K562 (cell line): Measurements from ENCODE around the gene LRFN2. TPM values are rescaled to one million over a fixed set of nuclear protein-coding genes. Genes with fewer than 3 reads are reported as not detected.

Source experiments
- ATAC-seq: fragments of 200-7000 bp; cut with Tn5 transposase; 3 replicates; pipeline ENCODE4 v1.9.1; 2020; ENCODE audit warnings: moderate library complexity
- BruUV-seq: library from RNA; stranded (reverse); fragments of 400-500 nt; replicated peaks from 2 replicates; lab custom pipeline; 2021; lab: Mats Ljungman, UMichigan
- CTCF ChIA-PET: fragments of 300-600 bp; formaldehyde crosslinking; extraction: SDS; loops from one replicate; lab custom pipeline; 2021; ENCODE audit warnings: low intra/inter-chr PET ratio; lab: Yijun Ruan, JAX
- POLR2A ChIA-PET: fragments of 300-600, 350-650 bp; sonication (Branson Sonifier 250); formaldehyde crosslinking; extraction: SDS; loops from one replicate; lab custom pipeline; 2021; ENCODE audit warnings: antibody characterized with exemption, inconsistent platforms; lab: Yijun Ruan, JAX
- DNase-seq, 4 experiments: peaks; one replicate each; pipeline versions ENCODE4 v3.0.0 to v3.0.0-alpha.2; 2011 to 2018; ENCODE audit warnings: low spot score in 3 of 4, mixed read lengths in 3 of 4; ENCODE audit errors: extremely low read depth in 1 of 4
- FAIRE-seq: peaks from 2 replicates; lab custom pipeline; 2011; peaks lifted over from hg19 to GRCh38; lab: Jason Lieb, UNC
- H2AFZ ChIP-seq: 2 replicates; pipeline ENCODE4 v1.6.0; 2011; ENCODE audit warnings: low read depth, low read length, control low read depth, inconsistent platforms
- H3K27ac ChIP-seq: fragments of 200-600 bp; 3 replicates; pipeline ENCODE4 v1.8.0; 2011; ENCODE audit warnings: low read depth, mild to moderate bottlenecking, control low read depth, inconsistent platforms, low read length, moderate library complexity, mixed read lengths; ENCODE audit errors: extremely low read depth
- H3K27me3 ChIP-seq, 2 experiments: fragments of 300-600 bp in 1 of 2; 2 replicates in 1 of 2; 3 replicates in 1 of 2; pipeline versions ENCODE4 v1.6.0 to v1.8.0; 2011; ENCODE audit warnings: inconsistent platforms in 2 of 2, low read length in 2 of 2, mild to moderate bottlenecking in 1 of 2, mixed read lengths in 1 of 2, moderate library complexity in 1 of 2; ENCODE audit not compliant: control insufficient read depth in 2 of 2, insufficient read depth in 2 of 2
- H3K36me3 ChIP-seq: fragments of 300-600 bp; 3 replicates; pipeline ENCODE4 v1.8.0; 2011; ENCODE audit warnings: mild to moderate bottlenecking, low read length, inconsistent platforms; ENCODE audit not compliant: control insufficient read depth, insufficient read depth
- H3K4me1 ChIP-seq, 2 experiments: fragments of 200-600 bp in 1 of 2; replicated peaks in 1 of 2; 2 replicates in 1 of 2; 3 replicates in 1 of 2; pipeline versions ENCODE4 v1.5.1 to v1.8.0; 2011; ENCODE audit warnings: inconsistent platforms in 2 of 2, low read length in 2 of 2, mild to moderate bottlenecking in 1 of 2, mixed read lengths in 1 of 2, moderate library complexity in 1 of 2; ENCODE audit not compliant: control insufficient read depth in 2 of 2, insufficient read depth in 2 of 2
- H3K4me2 ChIP-seq: 2 replicates; pipeline ENCODE4 v1.6.1; 2011; ENCODE audit warnings: low read length, control low read depth, inconsistent platforms, mixed read lengths; ENCODE audit not compliant: insufficient read depth
- H3K4me3 ChIP-seq: fragments of 200-600 bp; sonication (generic), shearing (Covaris generic); 2 replicates; pipeline ENCODE4 v1.5.1; 2016; ENCODE audit warnings: control low read depth, inconsistent platforms
- H3K79me2 ChIP-seq: fragments of 200-600 bp; 3 replicates; pipeline ENCODE4 v1.8.0; 2011; ENCODE audit warnings: low read length, inconsistent platforms; ENCODE audit not compliant: control insufficient read depth, insufficient read depth
- H3K9ac ChIP-seq, 2 experiments: 2 replicates each; pipeline versions ENCODE4 v1.6.0 to v1.6.1; 2011; ENCODE audit warnings: low read depth in 2 of 2, low read length in 2 of 2, control low read depth in 1 of 2, inconsistent platforms in 1 of 2, mild to moderate bottlenecking in 1 of 2, mixed read lengths in 1 of 2; ENCODE audit not compliant: insufficient read depth in 1 of 2
- H3K9me1 ChIP-seq: one replicate; pipeline ENCODE4 v1.6.0; 2011; ENCODE audit warnings: inconsistent platforms, mild to moderate bottlenecking, low read length, moderate library complexity; ENCODE audit not compliant: control insufficient read depth, insufficient read depth
- H3K9me3 ChIP-seq: replicated peaks from 2 replicates; pipeline ENCODE4 v1.5.1; 2011; ENCODE audit warnings: low read depth, low read length, inconsistent platforms; ENCODE audit not compliant: control insufficient read depth, insufficient read depth
- H4K20me1 ChIP-seq: replicated peaks from 2 replicates; pipeline ENCODE4 v1.6.1; 2011; ENCODE audit warnings: low read length, inconsistent platforms, mixed read lengths; ENCODE audit not compliant: control insufficient read depth, insufficient read depth
- CREM ChIP-seq: IDR thresholded peaks from 2 replicates; pipeline ENCODE4 v1.6.1; 2014; ENCODE audit warnings: antibody characterized with exemption, low read depth
- FOXK1 ChIP-seq: sonication (generic); formaldehyde crosslinking; IDR thresholded peaks from 2 replicates; pipeline ENCODE4 v1.8.0; 2022; ENCODE audit warnings: missing genetic modification reagents, mild to moderate bottlenecking, borderline replicate concordance
- MIER1 ChIP-seq: fragments of 450-650 bp; IDR thresholded peaks from 2 replicates; pipeline ENCODE4 v1.6.1; 2016; ENCODE audit warnings: antibody characterized with exemption, mild to moderate bottlenecking, low read depth
- NR1H2 ChIP-seq: sonication (generic); formaldehyde crosslinking; IDR thresholded peaks from 2 replicates; pipeline ENCODE4 v1.4.0; 2020; ENCODE audit warnings: mild to moderate bottlenecking, missing genetic modification reagents
- SMARCA5 ChIP-seq: fragments of 450-650 bp; IDR thresholded peaks from 2 replicates; pipeline ENCODE4 v1.6.1; 2016
- STAT5A ChIP-seq: IDR thresholded peaks from 2 replicates; pipeline ENCODE4 v1.6.1; 2012; ENCODE audit warnings: low read length, inconsistent platforms, borderline replicate concordance
- ZBTB17 ChIP-seq: fragments of 450-650 bp; formaldehyde crosslinking; IDR thresholded peaks from 2 replicates; pipeline ENCODE4 v1.4.0; 2020; ENCODE audit warnings: mild to moderate bottlenecking
- ZNF224 ChIP-seq: sonication (generic); formaldehyde crosslinking; IDR thresholded peaks from 2 replicates; pipeline ENCODE4 v1.8.0; 2022; ENCODE audit warnings: mild to moderate bottlenecking, missing genetic modification reagents
- ZNF282 ChIP-seq: sonication (generic); formaldehyde crosslinking; IDR thresholded peaks from 2 replicates; pipeline ENCODE4 v1.8.1; 2023; ENCODE audit warnings: missing genetic modification reagents
- WGBS: fragments of 100-300 bp; shearing (Covaris generic); methylation state at CpG from one replicate; pipeline ENCODE4 v1.1.6; 2016; ENCODE audit warnings: low coverage, mixed read lengths; ENCODE audit not compliant: insufficient coverage; ENCODE audit errors: missing lambda C conversion rate; 5-methylcytosine and 5-hydroxymethylcytosine counted together
- in situ Hi-C: fragments of 300-500 bp; cut with MboI; formaldehyde crosslinking; loops from 4 replicates; pipeline ENCODE4 v1.15.0; 2018; ENCODE audit warnings: inconsistent platforms, mixed read lengths
- intact Hi-C: fragments of 100-400 bp; cut with micrococcal nuclease; formaldehyde crosslinking; loops from 2 replicates; pipeline ENCODE4 v1.14.2; 2022
- polyA plus RNA-seq, 8 experiments: library from polyadenylated mRNA; depleted of rRNA in 4 of 8; stranded (reverse) in 5 of 8; unstranded in 3 of 8; fragments of >200 nt; fragmentation: Nextera tagmentation in 2 of 8; fragmentation: Illumina TruSeq in 1 of 8; extraction: Ambion mirVana in 2 of 8; extraction: Trizol in 1 of 8; gene quantifications; 2 replicates each; pipeline versions ENCODE4 v1.2.1 to v1.2.3, GENCODE V29; 2011 to 2014; ENCODE audit warnings: inconsistent platforms in 1 of 8, missing spikeins in 1 of 8
- total RNA-seq, 7 experiments: library from RNA; depleted of rRNA in 6 of 7; stranded (reverse); fragments of >200 nt in 6 of 7; fragmentation: Illumina TruSeq in 2 of 7; extraction: Trizol in 2 of 7; gene quantifications; 2 replicates each; pipeline versions ENCODE4 v1.2.1 to v1.2.3, GENCODE V29; 2011 to 2021; ENCODE audit warnings: low replicate concordance in 1 of 7
- TF ChIP-seq, protein P1 (sequence below): fragments of 450-650 bp; conservative IDR thresholded peaks from 2 replicates; pipeline ENCODE4 v1.6.1; 2016; ENCODE audit warnings: missing genetic modification characterization, low read depth, mild to moderate bottlenecking, missing compliant biosample characterization, moderate library complexity
- TF ChIP-seq, protein P2 (sequence below): sonication (generic); formaldehyde crosslinking; IDR thresholded peaks from 2 replicates; pipeline ENCODE4 v1.9.0; 2022; ENCODE audit warnings: mild to moderate bottlenecking, missing genetic modification reagents
- TF ChIP-seq, protein P3 (sequence below): fragments of 250-450 bp; sonication (Bioruptor Pico); IDR thresholded peaks from 2 replicates; pipeline ENCODE4 v1.5.1; 2021; ENCODE audit warnings: mild to moderate bottlenecking
- TF ChIP-seq, protein P4 (sequence below): fragments of 450-650 bp; IDR thresholded peaks from 2 replicates; pipeline ENCODE4 v1.6.1; 2016; ENCODE audit warnings: low read depth

The LRFN2 gene
- total and polyA plus RNA-seq, 9 of the 15 experiments (the other 6 are each of a cell fraction or from before 2014, with no cell fraction given) = not detected

DNA sequence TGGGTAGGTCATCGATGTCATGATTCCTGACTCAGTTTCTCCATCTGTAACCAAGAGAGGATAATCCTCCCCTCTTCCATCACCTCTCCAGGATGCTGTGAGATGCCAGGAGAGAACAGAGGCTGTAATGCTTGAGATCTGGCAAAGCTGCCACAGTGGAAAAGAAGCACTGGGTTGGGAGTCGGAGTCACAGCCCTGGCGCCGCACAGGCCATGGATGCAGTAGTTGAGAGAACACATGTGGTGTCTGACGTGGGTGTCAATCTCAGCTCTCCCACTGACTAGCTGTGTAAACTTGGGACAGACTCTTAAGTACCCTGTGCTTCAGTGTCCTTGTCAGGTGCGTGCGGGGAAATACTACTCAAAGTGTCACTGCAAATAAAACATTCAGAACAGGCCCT is 47.3 kb downstream of the LRFN2 start:
- ATAC-seq (no peak), FAIRE-seq (no peak), DNase-seq (no peak)
- peaks cover 24% of the 10 kb centered on the region for H4K20me1 ChIP-seq
- no peak overlapping the region for H3K4me3 ChIP-seq
- no peak overlapping the region for H3K4me2 ChIP-seq
- H3K27me3 ChIP-seq = peaks cover 4 to 72% of the 10 kb centered on the region in 2 experiments; a peak in 3 of 5 replicates
- WGBS = 0% methylated on average over 7 of the region's 7 CpGs
- no TSS peak for BruUV-seq
- ChIA-PET POLR2A (no interaction called here), CTCF (no interaction called here)
- H3K9ac ChIP-seq = no peak overlapping the region
- no peak overlapping the region for H2AFZ ChIP-seq
- no peaks in the 10 kb centered on the region for H3K9me1 ChIP-seq
- no peaks in the 10 kb centered on the region for H3K36me3 ChIP-seq
- H3K27ac ChIP-seq = no peak overlapping the region
- H3K4me1 ChIP-seq = no peaks in the 10 kb centered on the region
- in situ Hi-C loops = no loop called here
- H3K79me2 ChIP-seq = no peaks in the 10 kb centered on the region
- H3K9me3 ChIP-seq = no peaks in the 10 kb centered on the region
- intact Hi-C loops = loop anchor here (10.0 kb wide), 2 partner anchors 305 to 485 kb away; no protein-coding TSS in a partner anchor
- TF ChIP-seq, protein P1, sequence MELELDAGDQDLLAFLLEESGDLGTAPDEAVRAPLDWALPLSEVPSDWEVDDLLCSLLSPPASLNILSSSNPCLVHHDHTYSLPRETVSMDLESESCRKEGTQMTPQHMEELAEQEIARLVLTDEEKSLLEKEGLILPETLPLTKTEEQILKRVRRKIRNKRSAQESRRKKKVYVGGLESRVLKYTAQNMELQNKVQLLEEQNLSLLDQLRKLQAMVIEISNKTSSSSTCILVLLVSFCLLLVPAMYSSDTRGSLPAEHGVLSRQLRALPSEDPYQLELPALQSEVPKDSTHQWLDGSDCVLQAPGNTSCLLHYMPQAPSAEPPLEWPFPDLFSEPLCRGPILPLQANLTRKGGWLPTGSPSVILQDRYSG (tag) = no peak
- TF ChIP-seq FOXK1 (CRISPR knock-in tag) (no peak), STAT5A (no peak), MIER1 (no peak), CREM (no peak), ZNF224 (CRISPR knock-in tag) (no peak), ZBTB17 (no peak), NR1H2 (CRISPR knock-in tag) (no peak), ZNF282 (no peak), SMARCA5 (no peak)
- TF ChIP-seq, protein P2, sequence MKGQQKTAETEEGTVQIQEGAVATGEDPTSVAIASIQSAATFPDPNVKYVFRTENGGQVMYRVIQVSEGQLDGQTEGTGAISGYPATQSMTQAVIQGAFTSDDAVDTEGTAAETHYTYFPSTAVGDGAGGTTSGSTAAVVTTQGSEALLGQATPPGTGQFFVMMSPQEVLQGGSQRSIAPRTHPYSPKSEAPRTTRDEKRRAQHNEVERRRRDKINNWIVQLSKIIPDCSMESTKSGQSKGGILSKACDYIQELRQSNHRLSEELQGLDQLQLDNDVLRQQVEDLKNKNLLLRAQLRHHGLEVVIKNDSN (CRISPR knock-in tag) = no peak
- TF ChIP-seq, protein P3, sequence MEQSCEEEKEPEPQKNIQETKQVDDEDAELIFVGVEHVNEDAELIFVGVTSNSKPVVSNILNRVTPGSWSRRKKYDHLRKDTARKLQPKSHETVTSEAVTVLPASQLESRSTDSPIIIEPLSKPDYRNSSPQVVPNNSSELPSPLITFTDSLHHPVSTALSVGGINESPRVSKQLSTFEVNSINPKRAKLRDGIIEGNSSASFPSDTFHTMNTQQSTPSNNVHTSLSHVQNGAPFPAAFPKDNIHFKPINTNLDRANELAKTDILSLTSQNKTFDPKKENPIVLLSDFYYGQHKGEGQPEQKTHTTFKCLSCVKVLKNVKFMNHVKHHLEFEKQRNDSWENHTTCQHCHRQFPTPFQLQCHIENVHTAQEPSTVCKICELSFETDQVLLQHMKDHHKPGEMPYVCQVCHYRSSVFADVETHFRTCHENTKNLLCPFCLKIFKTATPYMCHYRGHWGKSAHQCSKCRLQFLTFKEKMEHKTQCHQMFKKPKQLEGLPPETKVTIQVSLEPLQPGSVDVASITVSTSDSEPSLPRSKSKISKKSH (CRISPR knock-in tag) = no peak
- TF ChIP-seq, protein P4, sequence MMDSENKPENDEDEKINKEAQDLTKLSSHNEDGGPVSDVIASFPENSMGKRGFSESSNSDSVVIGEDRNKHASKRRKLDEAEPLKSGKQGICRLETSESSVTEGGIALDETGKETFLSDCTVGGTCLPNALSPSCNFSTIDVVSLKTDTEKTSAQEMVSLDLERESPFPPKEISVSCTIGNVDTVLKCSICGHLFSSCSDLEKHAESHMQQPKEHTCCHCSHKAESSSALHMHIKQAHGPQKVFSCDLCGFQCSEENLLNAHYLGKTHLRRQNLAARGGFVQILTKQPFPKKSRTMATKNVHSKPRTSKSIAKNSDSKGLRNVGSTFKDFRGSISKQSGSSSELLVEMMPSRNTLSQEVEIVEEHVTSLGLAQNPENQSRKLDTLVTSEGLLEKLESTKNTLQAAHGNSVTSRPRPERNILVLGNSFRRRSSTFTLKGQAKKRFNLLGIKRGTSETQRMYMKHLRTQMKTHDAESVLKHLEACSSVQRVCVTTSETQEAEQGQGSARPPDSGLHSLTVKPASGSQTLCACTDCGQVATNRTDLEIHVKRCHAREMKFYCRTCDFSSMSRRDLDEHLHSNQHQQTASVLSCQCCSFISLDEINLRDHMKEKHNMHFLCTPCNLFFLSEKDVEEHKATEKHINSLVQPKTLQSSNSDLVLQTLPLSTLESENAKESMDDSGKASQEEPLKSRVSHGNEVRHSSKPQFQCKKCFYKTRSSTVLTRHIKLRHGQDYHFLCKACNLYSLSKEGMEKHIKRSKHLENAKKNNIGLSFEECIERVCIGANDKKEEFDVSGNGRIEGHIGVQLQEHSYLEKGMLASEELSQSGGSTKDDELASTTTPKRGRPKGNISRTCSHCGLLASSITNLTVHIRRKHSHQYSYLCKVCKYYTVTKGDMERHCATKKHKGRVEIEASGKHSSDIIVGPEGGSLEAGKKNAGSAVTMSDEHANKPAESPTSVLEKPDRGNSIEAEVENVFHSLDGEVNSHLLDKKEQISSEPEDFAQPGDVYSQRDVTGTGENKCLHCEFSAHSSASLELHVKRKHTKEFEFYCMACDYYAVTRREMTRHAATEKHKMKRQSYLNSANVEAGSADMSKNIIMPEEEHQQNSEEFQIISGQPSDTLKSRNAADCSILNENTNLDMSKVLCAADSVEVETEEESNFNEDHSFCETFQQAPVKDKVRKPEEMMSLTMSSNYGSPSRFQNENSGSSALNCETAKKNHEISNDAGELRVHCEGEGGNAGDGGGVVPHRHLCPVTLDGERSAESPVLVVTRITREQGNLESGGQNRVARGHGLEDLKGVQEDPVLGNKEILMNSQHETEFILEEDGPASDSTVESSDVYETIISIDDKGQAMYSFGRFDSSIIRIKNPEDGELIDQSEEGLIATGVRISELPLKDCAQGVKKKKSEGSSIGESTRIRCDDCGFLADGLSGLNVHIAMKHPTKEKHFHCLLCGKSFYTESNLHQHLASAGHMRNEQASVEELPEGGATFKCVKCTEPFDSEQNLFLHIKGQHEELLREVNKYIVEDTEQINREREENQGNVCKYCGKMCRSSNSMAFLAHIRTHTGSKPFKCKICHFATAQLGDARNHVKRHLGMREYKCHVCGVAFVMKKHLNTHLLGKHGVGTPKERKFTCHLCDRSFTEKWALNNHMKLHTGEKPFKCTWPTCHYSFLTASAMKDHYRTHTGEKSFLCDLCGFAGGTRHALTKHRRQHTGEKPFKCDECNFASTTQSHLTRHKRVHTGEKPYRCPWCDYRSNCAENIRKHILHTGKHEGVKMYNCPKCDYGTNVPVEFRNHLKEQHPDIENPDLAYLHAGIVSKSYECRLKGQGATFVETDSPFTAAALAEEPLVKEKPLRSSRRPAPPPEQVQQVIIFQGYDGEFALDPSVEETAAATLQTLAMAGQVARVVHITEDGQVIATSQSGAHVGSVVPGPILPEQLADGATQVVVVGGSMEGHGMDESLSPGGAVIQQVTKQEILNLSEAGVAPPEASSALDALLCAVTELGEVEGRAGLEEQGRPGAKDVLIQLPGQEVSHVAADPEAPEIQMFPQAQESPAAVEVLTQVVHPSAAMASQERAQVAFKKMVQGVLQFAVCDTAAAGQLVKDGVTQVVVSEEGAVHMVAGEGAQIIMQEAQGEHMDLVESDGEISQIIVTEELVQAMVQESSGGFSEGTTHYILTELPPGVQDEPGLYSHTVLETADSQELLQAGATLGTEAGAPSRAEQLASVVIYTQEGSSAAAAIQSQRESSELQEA = no peak
